Activated naive CD4-positive, alpha-beta T cell treated with anti-CD3 and anti-CD28 coated beads for 36 hours (primary cell): ENCODE data around the gene GJD3. TPM values are rescaled to one million over a fixed set of nuclear protein-coding genes. Genes with fewer than 3 reads are reported as not detected.

Experiments
- CTCF ChIA-PET: fragments of 350-600 bp; sonication (Branson Sonifier 250); formaldehyde crosslinking; loops from one replicate; lab custom pipeline; 2021; ENCODE audit warnings: antibody characterized with exemption; lab: Charles Lee
- DNase-seq: peaks from one replicate; pipeline ENCODE4 v3.0.0-alpha.2; 2020
- H3K27ac Mint-ChIP-seq: one replicate; pipeline ENCODE4 v1.8.0; 2021; ENCODE audit warnings: mild to moderate bottlenecking, mixed read lengths
- H3K27me3 Mint-ChIP-seq: one replicate; pipeline ENCODE4 v1.8.0; 2021; ENCODE audit warnings: low read depth, mixed read lengths
- H3K36me3 Mint-ChIP-seq: one replicate; pipeline ENCODE4 v1.8.0; 2021; ENCODE audit warnings: low read depth, mixed read lengths
- H3K4me1 Mint-ChIP-seq: one replicate; pipeline ENCODE4 v1.8.0; 2021; ENCODE audit warnings: low read depth, mixed read lengths
- H3K4me3 Mint-ChIP-seq: one replicate; pipeline ENCODE4 v1.8.0; 2021; ENCODE audit warnings: mild to moderate bottlenecking, moderate library complexity, mixed read lengths
- H3K9me3 Mint-ChIP-seq: one replicate; pipeline ENCODE4 v1.8.0; 2021; ENCODE audit warnings: mixed read lengths
- intact Hi-C: fragments of 100-400 bp; cut with micrococcal nuclease; formaldehyde crosslinking; loops from one replicate; pipeline ENCODE4 v1.15.1; 2023
- total RNA-seq, 2 experiments: library from RNA; stranded (reverse); gene quantifications; one replicate each; pipeline ENCODE4 v1.2.3, GENCODE V29; 2021

Gene GJD3
- total RNA-seq, 2 experiments from 2014 or later, result not detected

GRCh38 chr17:40331743-40332641 is 32.5 kb downstream of the GJD3 start:
- no peaks in the 10 kb centered on the region for H3K9me3 Mint-ChIP-seq
- H3K27ac Mint-ChIP-seq, result peak overlapping the region; percentile 84
- DNase-seq, result peak; percentile 39
- H3K36me3 Mint-ChIP-seq, result peaks cover 12% of the 10 kb centered on the region
- no peak overlapping the region for H3K4me3 Mint-ChIP-seq
- CTCF ChIA-PET, result interaction anchor here (1.0 to 2.2 kb wide), 5 partner anchors 9 to 23 kb away, joined by 3 to 5 read pairs (median 4); no protein-coding TSS in a partner anchor
- peaks cover 71% of the 10 kb centered on the region for H3K4me1 Mint-ChIP-seq
- no peaks in the 10 kb centered on the region for H3K27me3 Mint-ChIP-seq
- intact Hi-C loops, result no loop called here

GRCh38 chr17:40330850-40331470 is 33.6 kb downstream of the GJD3 start:
- CTCF ChIA-PET, result interaction anchor here (0.6 to 2.2 kb wide), 5 partner anchors 8 to 119 kb away, joined by 3 to 6 read pairs (median 4); no protein-coding TSS in a partner anchor
- Mint-ChIP-seq H3K4me1 (peaks cover 78% of the 10 kb centered on the region), H3K27ac (peak overlapping the region; percentile 84), H3K27me3 (no peaks in the 10 kb centered on the region), H3K4me3 (no peak overlapping the region), H3K36me3 (peaks cover 12% of the 10 kb centered on the region), H3K9me3 (no peaks in the 10 kb centered on the region)
- intact Hi-C loops, result no loop called here
- DNase-seq, result no peak

- Mint-ChIP-seq H3K4me3 (peak overlapping the region; percentile 0), H3K4me1 (peaks cover 85% of the 10 kb centered on the region), H3K9me3 (no peaks in the 10 kb centered on the region), H3K27ac (peak overlapping the region; percentile 57), H3K36me3 (peaks cover 12% of the 10 kb centered on the region), H3K27me3 (no peaks in the 10 kb centered on the region)
- intact Hi-C loops, result loop anchor here (10.0 kb wide), 1 partner anchor 1335 kb away; no protein-coding TSS in a partner anchor
- CTCF ChIA-PET, result interaction anchor here (1.0 to 2.2 kb wide), 3 partner anchors 11 to 13 kb away, joined by 3 to 5 read pairs (median 4); no protein-coding TSS in a partner anchor
- DNase-seq, result peak; percentile 57
Observed at GRCh38 chr17:40329839-40330794, 34.4 kb downstream of the GJD3 start.

- no peak overlapping the region for H3K4me3 Mint-ChIP-seq
- CTCF ChIA-PET, result interaction anchor here (0.7 to 1.3 kb wide), 2 partner anchors 9 to 22 kb away, joined by 3 read pairs; no protein-coding TSS in a partner anchor
- peak overlapping the region; percentile 40 for H3K27ac Mint-ChIP-seq
- H3K9me3 Mint-ChIP-seq, result no peaks in the 10 kb centered on the region
- H3K36me3 Mint-ChIP-seq, result peaks cover 12% of the 10 kb centered on the region
- no peak for DNase-seq
- H3K4me1 Mint-ChIP-seq, result peaks cover 87% of the 10 kb centered on the region
- no peaks in the 10 kb centered on the region for H3K27me3 Mint-ChIP-seq
- intact Hi-C loops, result loop anchor here (10.0 kb wide), 1 partner anchor 1336 kb away; no protein-coding TSS in a partner anchor
Observed at GRCh38 chr17:40328386-40328766, 36.2 kb downstream of the GJD3 start.

GRCh38 chr17:40327735-40328385 is 36.7 kb downstream of the GJD3 start:
- peaks cover 12% of the 10 kb centered on the region for H3K36me3 Mint-ChIP-seq

GRCh38 chr17:40327244-40327729 is 37.2 kb downstream of the GJD3 start:
- Mint-ChIP-seq H3K9me3 (no peaks in the 10 kb centered on the region), H3K36me3 (peaks cover 9% of the 10 kb centered on the region), H3K4me1 (peaks cover 88% of the 10 kb centered on the region), H3K4me3 (no peak overlapping the region), H3K27me3 (no peaks in the 10 kb centered on the region), H3K27ac (peak overlapping the region; percentile 94)
- CTCF ChIA-PET, result interaction anchor here (1.2 to 2.2 kb wide), 3 partner anchors 8 to 27 kb away, joined by 3 to 7 read pairs (median 4); no protein-coding TSS in a partner anchor
- no peak for DNase-seq
- intact Hi-C loops, result loop anchor here (10.0 kb wide), 1 partner anchor 1338 kb away; no protein-coding TSS in a partner anchor

More at GRCh38 chr17:40327735-40328385, 36.7 kb downstream of the GJD3 start:
- Mint-ChIP-seq H3K4me3 (no peak overlapping the region), H3K9me3 (no peaks in the 10 kb centered on the region), H3K4me1 (peaks cover 90% of the 10 kb centered on the region), H3K27me3 (no peaks in the 10 kb centered on the region), H3K27ac (peak overlapping the region; percentile 94)
- CTCF ChIA-PET, result interaction anchor here (0.7 to 1.3 kb wide), 3 partner anchors 9 to 27 kb away, joined by 3 to 4 read pairs (median 3); no protein-coding TSS in a partner anchor
- intact Hi-C loops, result loop anchor here (10.0 kb wide), 1 partner anchor 1337 kb away; no protein-coding TSS in a partner anchor
- no peak for DNase-seq

GRCh38 chr17:40326832-40327199 is 37.7 kb downstream of the GJD3 start:
- DNase-seq, result no peak
- CTCF ChIA-PET, result interaction anchor here (0.5 to 3.2 kb wide), 4 partner anchors 13 to 31 kb away, joined by 4 to 13 read pairs (median 6); no protein-coding TSS in a partner anchor
- H3K4me1 Mint-ChIP-seq, result peaks cover 92% of the 10 kb centered on the region
- peak overlapping the region; percentile 65 for H3K4me3 Mint-ChIP-seq
- no peaks in the 10 kb centered on the region for H3K27me3 Mint-ChIP-seq
- peaks cover 8% of the 10 kb centered on the region for H3K36me3 Mint-ChIP-seq
- intact Hi-C loops, result loop anchor here (1.0 to 10.0 kb wide), 2 partner anchors 9 to 1338 kb away; no protein-coding TSS in a partner anchor
- H3K27ac Mint-ChIP-seq, result peak overlapping the region; percentile 94
- H3K9me3 Mint-ChIP-seq, result no peaks in the 10 kb centered on the region

GRCh38 chr17:40326014-40326831 is 38.3 kb downstream of the GJD3 start:
- H3K4me1 Mint-ChIP-seq, result peaks cover 92% of the 10 kb centered on the region
- peak; percentile 82 for DNase-seq
- H3K27me3 Mint-ChIP-seq, result no peaks in the 10 kb centered on the region
- H3K27ac Mint-ChIP-seq, result peak overlapping the region; percentile 94
- peaks cover 2% of the 10 kb centered on the region for H3K36me3 Mint-ChIP-seq
- H3K4me3 Mint-ChIP-seq, result peak overlapping the region; percentile 65
- intact Hi-C loops, result loop anchor here (1.0 to 10.0 kb wide), 2 partner anchors 8 to 1339 kb away; no protein-coding TSS in a partner anchor
- CTCF ChIA-PET, result interaction anchor here (0.5 to 3.2 kb wide), 8 partner anchors 10 to 289 kb away, joined by 4 to 13 read pairs (median 6); no protein-coding TSS in a partner anchor
- no peaks in the 10 kb centered on the region for H3K9me3 Mint-ChIP-seq

GRCh38 chr17:40325156-40326013 is 39.2 kb downstream of the GJD3 start:
- Mint-ChIP-seq H3K36me3 (no peaks in the 10 kb centered on the region), H3K27me3 (no peaks in the 10 kb centered on the region), H3K27ac (peak overlapping the region; percentile 94), H3K4me3 (peak overlapping the region; percentile 65), H3K9me3 (no peaks in the 10 kb centered on the region), H3K4me1 (peaks cover 92% of the 10 kb centered on the region)
- peak; percentile 54 for DNase-seq
- CTCF ChIA-PET, result interaction anchor here (0.6 to 3.2 kb wide), 9 partner anchors 9 to 289 kb away, joined by 3 to 13 read pairs (median 5); partner anchors contain the start of gene WIPF2
- intact Hi-C loops, result loop anchor here (1.0 to 10.0 kb wide), 2 partner anchors 7 to 1339 kb away; no protein-coding TSS in a partner anchor
